OCI-LY7 (cell line): ENCODE measurements around the gene FOXN3.

Experiments
- EZH2phosphoT487 ChIP-seq: fragments of 200-600 bp; sonication (generic); IDR thresholded peaks from 2 replicates; pipeline ENCODE4 v1.6.1; 2018; ENCODE audit warnings: low read depth, borderline replicate concordance, mild to moderate bottlenecking, mixed run types, antibody characterized with exemption, low read length, moderate library complexity, mixed read lengths
- TF ChIP-seq, protein P1 (sequence below): fragments of 200-600 bp; sonication (generic); conservative IDR thresholded peaks from 2 replicates; pipeline ENCODE4 v1.5.1; 2014; ENCODE audit warnings: mild to moderate bottlenecking, antibody characterized with exemption, low read length, moderate library complexity, mixed read lengths

DNA sequence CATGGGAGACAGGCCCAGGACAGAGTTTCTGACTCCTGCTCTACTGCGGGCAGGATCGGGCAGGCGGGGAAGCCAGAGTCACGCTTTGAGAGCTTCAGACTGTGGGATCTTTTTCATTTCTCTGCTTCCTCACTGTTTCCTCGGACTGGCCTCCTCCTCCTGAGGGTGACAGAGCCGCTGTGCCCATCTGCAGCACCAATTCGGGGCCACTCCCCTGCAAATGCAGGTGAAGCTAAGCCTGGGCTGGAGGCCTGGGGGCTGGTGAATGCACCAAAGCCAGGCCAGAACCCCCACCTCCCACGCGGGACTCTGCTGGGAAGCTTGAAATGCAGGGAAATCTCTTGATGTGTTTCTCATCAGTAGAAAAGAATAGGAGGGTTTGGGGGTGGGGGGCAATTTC is 77.5 kb downstream of the FOXN3 start:
- TF ChIP-seq, protein P1, sequence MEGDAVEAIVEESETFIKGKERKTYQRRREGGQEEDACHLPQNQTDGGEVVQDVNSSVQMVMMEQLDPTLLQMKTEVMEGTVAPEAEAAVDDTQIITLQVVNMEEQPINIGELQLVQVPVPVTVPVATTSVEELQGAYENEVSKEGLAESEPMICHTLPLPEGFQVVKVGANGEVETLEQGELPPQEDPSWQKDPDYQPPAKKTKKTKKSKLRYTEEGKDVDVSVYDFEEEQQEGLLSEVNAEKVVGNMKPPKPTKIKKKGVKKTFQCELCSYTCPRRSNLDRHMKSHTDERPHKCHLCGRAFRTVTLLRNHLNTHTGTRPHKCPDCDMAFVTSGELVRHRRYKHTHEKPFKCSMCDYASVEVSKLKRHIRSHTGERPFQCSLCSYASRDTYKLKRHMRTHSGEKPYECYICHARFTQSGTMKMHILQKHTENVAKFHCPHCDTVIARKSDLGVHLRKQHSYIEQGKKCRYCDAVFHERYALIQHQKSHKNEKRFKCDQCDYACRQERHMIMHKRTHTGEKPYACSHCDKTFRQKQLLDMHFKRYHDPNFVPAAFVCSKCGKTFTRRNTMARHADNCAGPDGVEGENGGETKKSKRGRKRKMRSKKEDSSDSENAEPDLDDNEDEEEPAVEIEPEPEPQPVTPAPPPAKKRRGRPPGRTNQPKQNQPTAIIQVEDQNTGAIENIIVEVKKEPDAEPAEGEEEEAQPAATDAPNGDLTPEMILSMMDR, result no peak
- TF ChIP-seq EZH2phosphoT487, result no peak
